ENCODE data around the gene HCFC1R1.
"Not testable (repeated sequence)": the region's sequence is repeated elsewhere in the genome, so short reads cannot be mapped to it uniquely, and the experiment has no call there.

HCFC1R1 gene

GRCh38 chr16:3023669-3024478 lies at the start of gene HCFC1R1, which contains the start of gene THOC6:
TSS of gene HCFC1R1 (minus strand) at chr16:3023942. CDS start at chr16:3023941, 1 bp downstream.
TSS of gene THOC6 (plus strand) at chr16:3024035. CDS start at chr16:3024327, 292 bp downstream.
- peak within 1 kb of the TSS; percentile 87 for H3K4me3 ChIP-seq (ENCODE audit: low read depth, low read length)
- peak; percentile 99 for DNase-seq (ENCODE audit: low read depth)
- TF ChIP-seq CTCF (conservative IDR thresholded peaks at IDR 0.05; ENCODE audit: low read depth, low read length), result no peak

- DNase-seq (ENCODE audit: low read depth), result no peak
- H3K4me3 ChIP-seq (ENCODE audit: low read depth, low read length), result no peak overlapping the region
- no peak for TF ChIP-seq CTCF (conservative IDR thresholded peaks at IDR 0.05; ENCODE audit: low read depth, low read length)
Measured at GRCh38 chr16:3073448-3073847, 49.7 kb upstream of the HCFC1R1 start.

- H3K4me3 ChIP-seq (ENCODE audit: low read depth, low read length); DNase-seq (ENCODE audit: low read depth): not testable (repeated sequence)
Measured at GRCh38 chr16:3072576-3073263, 49.0 kb upstream of the HCFC1R1 start.

- H3K4me3 ChIP-seq (ENCODE audit: low read depth, low read length); DNase-seq (ENCODE audit: low read depth): not testable (repeated sequence)
Measured at GRCh38 chr16:3072148-3072547, 48.4 kb upstream of the HCFC1R1 start.

- no peak overlapping the region for H3K4me3 ChIP-seq (ENCODE audit: low read depth, low read length)
- TF ChIP-seq CTCF (conservative IDR thresholded peaks at IDR 0.05; ENCODE audit: low read depth, low read length), result no peak
- no peak for DNase-seq (ENCODE audit: low read depth)
Measured at GRCh38 chr16:3071655-3072054, 47.9 kb upstream of the HCFC1R1 start.

GRCh38 chr16:3070608-3071111 lies 46.9 kb upstream of the HCFC1R1 start:
- DNase-seq (ENCODE audit: low read depth), result no peak
- H3K4me3 ChIP-seq (ENCODE audit: low read depth, low read length), result no peak overlapping the region
- no peak for TF ChIP-seq CTCF (conservative IDR thresholded peaks at IDR 0.05; ENCODE audit: low read depth, low read length)

- H3K4me3 ChIP-seq (ENCODE audit: low read depth, low read length); DNase-seq (ENCODE audit: low read depth): not testable (repeated sequence)
Measured at GRCh38 chr16:3069146-3069545, 45.4 kb upstream of the HCFC1R1 start.

- TF ChIP-seq CTCF (conservative IDR thresholded peaks at IDR 0.05; ENCODE audit: low read depth, low read length), result no peak
- no peak for DNase-seq (ENCODE audit: low read depth)
- no peak overlapping the region for H3K4me3 ChIP-seq (ENCODE audit: low read depth, low read length)
Measured at GRCh38 chr16:3068487-3068886, 44.7 kb upstream of the HCFC1R1 start.

Data from choroid plexus epithelial cell (primary cell).